Activated CD4-positive, alpha-beta T cell treated with anti-CD3 and anti-CD28 coated beads, Interleukin-10, Interleukin-2, amounts not matched to agents 100 ng/mL and 50 ng/mL, durations not matched to agents 16 hours and 8 hours (primary cell): ENCODE data around the gene COX6B2.
"Not testable (repeated sequence)": the region's sequence is repeated elsewhere in the genome, so short reads cannot be mapped to it uniquely, and the experiment has no call there.

ENCODE experiments used
- DNase-seq: peaks from one replicate; pipeline ENCODE4 v3.0.0-alpha.2; 2020

Gene COX6B2

GRCh38 chr19:55354698-55355212 is at the start of gene COX6B2:
Gene COX6B2, minus strand, starts transcription at chr19:55354719. Its CDS starts 198 bp downstream, at chr19:55354521.
- DNase-seq = no peak

- no peak for DNase-seq
Observed at GRCh38 chr19:55402509-55402908, 48.0 kb upstream of the COX6B2 start.

- DNase-seq = not testable (repeated sequence)
Observed at GRCh38 chr19:55401390-55401789, 46.9 kb upstream of the COX6B2 start.

GRCh38 chr19:55400281-55401087 is 46.0 kb upstream of the COX6B2 start:
- no peak for DNase-seq

GRCh38 chr19:55398200-55398925 is 43.8 kb upstream of the COX6B2 start:
- DNase-seq = peak; percentile 70

- DNase-seq = no peak
Observed at GRCh38 chr19:55392820-55393761, 38.6 kb upstream of the COX6B2 start.

- no peak for DNase-seq
Observed at GRCh38 chr19:55391702-55392615, 37.4 kb upstream of the COX6B2 start.

GRCh38 chr19:55391191-55391670 is 36.7 kb upstream of the COX6B2 start:
- DNase-seq = no peak

- no peak for DNase-seq
Observed at GRCh38 chr19:55390461-55390880, 36.0 kb upstream of the COX6B2 start.

GRCh38 chr19:55389386-55390317 is 35.1 kb upstream of the COX6B2 start:
- no peak for DNase-seq

- DNase-seq = no peak
Observed at GRCh38 chr19:55387736-55388497, 33.4 kb upstream of the COX6B2 start.

GRCh38 chr19:55386493-55386971 is 32.0 kb upstream of the COX6B2 start:
- no peak for DNase-seq

GRCh38 chr19:55385724-55386492 is 31.4 kb upstream of the COX6B2 start, which contains the start of gene RPL28:
Gene RPL28, plus strand, starts transcription at chr19:55385932. Its CDS starts 426 bp downstream, at chr19:55386358.
- peak; percentile 99 for DNase-seq

GRCh38 chr19:55384920-55385723 is 30.6 kb upstream of the COX6B2 start:
- peak; percentile 98 for DNase-seq

GRCh38 chr19:55384131-55384919 is 29.8 kb upstream of the COX6B2 start, which contains the start of gene TMEM238:
Gene TMEM238, minus strand, starts transcription at chr19:55384292. Its CDS starts 33 bp downstream, at chr19:55384259.
- DNase-seq = peak; percentile 62
